HG02870 (cell line): ENCODE data around the gene KIF21A.

Experiments used
- ATAC-seq: cut with Tn5 transposase; IDR thresholded peaks from one replicate; pipeline ENCODE4 v1.9.1; 2021; ENCODE audit warnings: mild to moderate bottlenecking, moderate library complexity; ENCODE audit not compliant: unreplicated experiment

Gene KIF21A

DNA sequence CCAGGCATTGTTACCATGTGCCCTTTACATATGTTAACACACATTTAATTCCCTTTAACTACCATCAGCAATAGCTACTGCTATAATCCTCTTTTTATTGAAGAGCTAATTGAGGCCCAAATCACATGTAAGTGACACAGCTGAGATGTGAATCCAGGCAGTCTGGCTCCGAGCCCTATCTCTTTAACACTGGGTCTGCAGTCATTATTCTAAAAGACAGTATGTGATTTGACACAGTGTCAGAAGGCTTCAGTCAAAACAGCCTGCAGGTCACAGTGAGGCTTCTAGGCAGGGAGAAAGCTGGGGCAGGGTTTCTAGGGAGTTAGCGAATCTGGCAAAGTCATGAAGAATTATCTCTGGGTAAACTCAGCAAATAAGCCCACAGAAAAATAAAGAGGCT is 148.2 kb downstream of the KIF21A start:
- ATAC-seq, result no peak

DNA sequence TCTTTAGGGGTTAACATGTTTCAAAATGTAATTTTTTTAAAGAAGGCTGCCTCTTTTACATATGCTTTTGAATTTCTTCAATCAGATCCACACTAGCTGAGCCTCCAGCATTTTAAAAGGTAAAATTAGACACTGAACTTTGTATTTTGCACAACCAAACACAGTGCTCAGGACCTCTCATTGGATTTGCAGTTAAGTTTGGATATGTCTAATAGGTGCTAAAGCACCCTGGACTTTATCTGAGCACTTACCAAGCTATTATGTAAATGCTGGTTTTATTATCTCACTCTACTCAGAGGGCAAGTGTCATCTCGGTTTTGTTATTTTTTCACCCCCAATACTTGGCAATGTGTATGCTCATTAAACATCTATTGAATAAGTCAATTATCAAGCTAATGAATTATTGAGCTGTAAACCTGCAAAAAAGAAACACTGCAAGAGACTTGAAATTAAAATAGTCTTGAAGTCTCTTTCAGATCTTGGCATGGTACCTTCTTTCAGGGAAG is 150.7 kb downstream of the KIF21A start:
- no peak for ATAC-seq

- no peak for ATAC-seq
Measured at GRCh38 chr12:39287817-39288216, 155.1 kb downstream of the KIF21A start.

GRCh38 chr12:39287409-39287808 is 155.5 kb downstream of the KIF21A start:
- ATAC-seq, result no peak

DNA sequence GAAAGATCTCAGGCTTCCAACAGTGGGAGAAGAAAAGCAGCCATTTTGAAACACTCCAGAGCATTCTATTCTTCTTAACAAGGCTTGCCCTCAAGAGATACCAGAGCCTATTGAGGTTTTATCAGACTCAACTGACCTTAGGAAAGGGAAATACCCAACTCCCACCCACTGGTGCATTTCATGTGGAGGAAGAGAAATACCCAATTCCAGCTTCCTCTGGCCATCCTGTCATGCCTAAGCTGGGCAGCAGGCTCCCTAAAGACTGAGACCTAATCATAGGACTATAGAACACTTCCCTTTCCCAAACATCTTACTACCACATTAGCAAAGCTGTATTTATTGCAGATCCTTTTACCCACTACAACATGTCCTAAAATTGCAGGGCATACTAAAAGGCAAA is 164.5 kb downstream of the KIF21A start:
- no peak for ATAC-seq

GRCh38 chr12:39277416-39277815 is 165.5 kb downstream of the KIF21A start:
- ATAC-seq, result peak; percentile 83

DNA sequence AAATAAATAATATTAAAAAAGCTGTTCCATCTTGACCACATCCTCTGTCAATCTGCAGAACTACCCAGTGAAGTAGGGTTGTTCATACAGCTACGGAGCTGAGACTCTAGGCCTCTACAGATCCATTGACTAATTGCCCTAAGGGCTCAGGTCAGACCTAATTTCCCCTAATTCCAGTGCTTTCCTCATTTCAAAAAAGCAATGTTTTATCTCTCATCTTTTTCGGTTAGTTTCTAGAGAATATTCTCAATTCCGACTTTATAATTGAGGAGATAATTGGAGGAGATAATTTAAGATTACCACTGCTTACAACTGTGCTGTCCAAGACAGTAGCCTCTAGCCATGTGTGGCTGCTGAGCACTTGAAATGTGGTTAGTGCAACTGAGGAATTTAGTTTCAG is 167.1 kb downstream of the KIF21A start:
- no peak for ATAC-seq

DNA sequence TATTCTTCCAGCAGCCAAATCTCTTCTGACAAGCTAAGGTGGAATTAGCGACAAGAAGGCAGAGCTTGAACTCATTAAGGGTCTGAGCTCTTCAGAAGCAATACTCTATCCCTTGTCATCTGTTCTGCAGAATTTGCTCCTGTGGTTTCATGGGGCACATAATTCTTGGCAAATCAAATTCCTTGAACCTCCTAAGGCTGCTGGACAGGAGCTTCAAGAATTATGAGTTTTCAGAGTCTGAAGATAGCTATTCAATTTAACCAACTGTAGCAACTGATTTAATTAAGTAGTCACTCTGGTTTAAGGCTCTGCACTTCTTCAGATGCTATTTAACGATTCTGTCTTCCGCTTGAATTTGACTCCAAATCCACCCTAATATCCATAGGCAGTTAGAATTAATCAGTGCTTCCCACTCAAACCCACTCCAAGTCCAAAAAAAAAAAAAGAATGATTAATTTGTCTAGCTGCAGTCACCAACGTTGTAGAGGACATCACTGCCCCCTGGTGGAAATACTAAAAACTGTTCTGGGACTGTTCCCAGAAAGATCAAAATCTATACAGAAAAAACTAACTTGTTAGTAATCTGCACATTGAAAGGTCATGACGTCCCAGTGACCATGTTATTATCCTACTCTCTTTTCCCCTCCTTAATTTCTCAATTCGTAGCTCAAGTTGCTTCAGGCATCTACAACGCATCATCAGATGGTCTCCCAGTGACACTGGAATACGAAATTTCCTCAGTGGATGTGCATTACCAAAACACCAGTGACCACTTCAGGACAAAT is 169.9 kb downstream of the KIF21A start:
- no peak for ATAC-seq

DNA sequence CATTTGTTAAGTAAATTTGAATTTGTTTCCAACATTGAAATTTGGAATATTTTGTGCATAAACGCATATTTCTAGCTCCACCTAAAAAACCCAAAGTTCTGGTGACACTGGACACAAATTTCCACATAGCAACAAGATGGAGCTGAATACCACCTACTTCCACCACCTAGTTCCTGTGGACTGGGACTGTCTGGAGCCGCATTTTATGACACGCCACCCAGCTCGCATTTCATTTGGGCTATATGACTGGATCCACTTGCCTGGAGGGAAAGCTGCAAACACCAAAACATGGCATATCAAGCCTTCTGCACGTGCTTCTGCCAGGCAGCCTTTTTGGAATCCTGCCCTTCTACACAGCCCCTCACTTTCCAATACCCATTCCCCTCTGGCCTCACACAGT is 173.4 kb downstream of the KIF21A start:
- no peak for ATAC-seq

DNA sequence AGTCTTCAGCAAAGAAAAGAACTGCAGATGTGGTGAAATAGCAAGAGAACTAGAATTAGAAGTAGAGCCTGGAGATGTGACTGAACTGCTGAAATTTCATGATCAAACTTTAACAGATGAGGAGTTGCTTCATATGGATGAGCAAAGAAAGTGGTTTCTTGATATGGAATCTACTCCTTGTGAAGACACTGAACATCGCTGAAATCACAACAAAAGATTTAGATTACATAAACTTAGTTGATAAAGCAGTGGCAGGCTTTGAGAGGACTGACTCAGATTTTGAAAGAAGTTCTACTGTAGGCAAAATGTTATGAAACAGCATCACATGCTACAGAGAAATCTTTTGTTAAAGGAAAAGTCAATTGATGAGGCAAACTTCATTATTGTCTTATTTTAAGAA is 175.0 kb downstream of the KIF21A start:
- ATAC-seq, result no peak

GRCh38 chr12:39252628-39253027 is 190.3 kb downstream of the KIF21A start:
- no peak for ATAC-seq
